LNCAP (cell line): ENCODE measurements around the gene HSPA12A.

Experiments
- CTCF ChIP-seq: fragments of 450-650 bp; IDR thresholded peaks from 2 replicates; pipeline ENCODE4 v1.5.1; 2017; ENCODE audit warnings: mild to moderate bottlenecking

HSPA12A gene

GRCh38 chr10:116627386-116627933, 114.9 kb downstream of the HSPA12A start:
- peak; percentile 92 for TF ChIP-seq CTCF

GRCh38 chr10:116626815-116627214, 115.6 kb downstream of the HSPA12A start:
- TF ChIP-seq CTCF: no peak

- TF ChIP-seq CTCF: no peak
Observed at GRCh38 chr10:116625845-116626244, 116.5 kb downstream of the HSPA12A start.

- no peak for TF ChIP-seq CTCF
Observed at GRCh38 chr10:116621934-116622655, 120.3 kb downstream of the HSPA12A start.

GRCh38 chr10:116621476-116621875, 120.9 kb downstream of the HSPA12A start:
- TF ChIP-seq CTCF: no peak
